DND-41 (cell line): ENCODE data around the gene LRRC32.

ENCODE experiments used
- ATAC-seq: fragments of 200-7000 bp; cut with Tn5 transposase; 3 replicates; pipeline ENCODE4 v1.9.1; 2021; ENCODE audit warnings: low read depth; ENCODE audit not compliant: insufficient read depth
- DNase-seq: peaks from one replicate; pipeline ENCODE4 v3.0.0-alpha.2; 2020
- H2AFZ ChIP-seq: 2 replicates; pipeline ENCODE4 v1.6.0; 2012; ENCODE audit warnings: low read depth, low read length
- H3K27ac ChIP-seq: 2 replicates; pipeline ENCODE4 v1.5.1; 2012; ENCODE audit warnings: low read length, inconsistent platforms
- H3K27me3 ChIP-seq: fragments of 200-600 bp; sonication (generic); 2 replicates; pipeline ENCODE4 v1.6.0; 2012; ENCODE audit warnings: low read length, mild to moderate bottlenecking, inconsistent platforms; ENCODE audit not compliant: insufficient read depth, poor library complexity
- H3K36me3 ChIP-seq: 2 replicates; pipeline ENCODE4 v1.5.1; 2012; ENCODE audit warnings: low read length, inconsistent platforms; ENCODE audit not compliant: insufficient read depth
- H3K4me1 ChIP-seq: 2 replicates; pipeline ENCODE4 v1.5.1; 2012; ENCODE audit warnings: mild to moderate bottlenecking, low read length; ENCODE audit not compliant: insufficient read depth
- H3K4me2 ChIP-seq: 2 replicates; pipeline ENCODE4 v1.6.0; 2012; ENCODE audit warnings: mild to moderate bottlenecking, moderate library complexity, low read length, inconsistent platforms; ENCODE audit not compliant: insufficient read depth
- H3K4me3 ChIP-seq, 2 experiments: fragments of 200-600 bp in 1 of 2; shearing (Covaris generic) in 1 of 2; 2 replicates each; pipeline ENCODE4 v1.5.1; 2012 to 2016; ENCODE audit warnings: inconsistent platforms in 2 of 2, low read length in 2 of 2, mild to moderate bottlenecking in 2 of 2, low read depth in 1 of 2, moderate library complexity in 1 of 2
- H3K79me2 ChIP-seq: 2 replicates; pipeline ENCODE4 v1.6.0; 2012; ENCODE audit warnings: low read length, inconsistent platforms; ENCODE audit not compliant: insufficient read depth
- H3K9ac ChIP-seq: 2 replicates; pipeline ENCODE4 v1.6.0; 2012; ENCODE audit warnings: low read depth, mild to moderate bottlenecking, inconsistent platforms, low read length, moderate library complexity
- H3K9me3 ChIP-seq: 2 replicates; pipeline ENCODE4 v1.5.1; 2012; ENCODE audit warnings: low read length, moderate library complexity, mild to moderate bottlenecking, inconsistent platforms; ENCODE audit not compliant: insufficient read depth, severe bottlenecking
- H4K20me1 ChIP-seq: 2 replicates; pipeline ENCODE4 v1.6.0; 2012; ENCODE audit warnings: low read length; ENCODE audit not compliant: insufficient read depth
- CTCF ChIP-seq: IDR thresholded peaks from 2 replicates; pipeline ENCODE4 v1.5.1; 2012; ENCODE audit warnings: borderline replicate concordance, low read length, moderate library complexity, mild to moderate bottlenecking; ENCODE audit not compliant: poor library complexity, severe bottlenecking; ENCODE audit errors: extremely low read depth
- EZH2 ChIP-seq: IDR thresholded peaks from 3 replicates; pipeline ENCODE4 v1.6.1; 2012; ENCODE audit warnings: borderline replicate concordance, low read depth, mild to moderate bottlenecking, moderate library complexity, low read length, inconsistent platforms; ENCODE audit not compliant: severe bottlenecking

Gene LRRC32

GRCh38 chr11:76635991-76636738, 34.4 kb downstream of the LRRC32 start:
- no peak overlapping the region for H2AFZ ChIP-seq

GRCh38 chr11:76634886-76635285, 35.7 kb downstream of the LRRC32 start:
- no peak for ATAC-seq
- no peaks in the 10 kb centered on the region for H3K36me3 ChIP-seq
- H4K20me1 ChIP-seq, result no peaks in the 10 kb centered on the region
- H2AFZ ChIP-seq, result no peak overlapping the region
- peaks cover 17% of the 10 kb centered on the region for H3K27me3 ChIP-seq
- no peak for DNase-seq
- no peaks in the 10 kb centered on the region for H3K79me2 ChIP-seq
- H3K9me3 ChIP-seq, result no peaks in the 10 kb centered on the region
- H3K9ac ChIP-seq, result no peak overlapping the region
- H3K4me3 ChIP-seq, result no peak overlapping the region
- no peak overlapping the region for H3K27ac ChIP-seq
- TF ChIP-seq EZH2 (no peak), CTCF (no peak)
- no peaks in the 10 kb centered on the region for H3K4me1 ChIP-seq
- H3K4me2 ChIP-seq, result no peak overlapping the region

More at GRCh38 chr11:76635991-76636738, 34.4 kb downstream of the LRRC32 start:
- Histone ChIP-seq H3K4me1 (no peaks in the 10 kb centered on the region), H3K27ac (no peak overlapping the region), H3K36me3 (no peaks in the 10 kb centered on the region), H3K4me3 (no peak overlapping the region), H3K9me3 (no peaks in the 10 kb centered on the region), H4K20me1 (peaks cover 3% of the 10 kb centered on the region; the same call in 1 of the 2 replicates), H3K9ac (no peak overlapping the region), H3K4me2 (no peak overlapping the region), H3K79me2 (no peaks in the 10 kb centered on the region), H3K27me3 (peaks cover 23% of the 10 kb centered on the region)
- no peak for DNase-seq
- ATAC-seq, result no peak
- no peak for TF ChIP-seq EZH2
- no peak for TF ChIP-seq CTCF

GRCh38 chr11:76632492-76632891, 38.1 kb downstream of the LRRC32 start:
- no peaks in the 10 kb centered on the region for H3K9me3 ChIP-seq
- no peak overlapping the region for H3K4me3 ChIP-seq
- no peaks in the 10 kb centered on the region for H3K79me2 ChIP-seq
- no peak overlapping the region for H2AFZ ChIP-seq
- DNase-seq (no peak), ATAC-seq (no peak)
- H3K4me2 ChIP-seq, result no peak overlapping the region
- no peaks in the 10 kb centered on the region for H3K36me3 ChIP-seq
- no peaks in the 10 kb centered on the region for H3K4me1 ChIP-seq
- H3K9ac ChIP-seq, result no peak overlapping the region
- no peak overlapping the region for H3K27ac ChIP-seq
- no peaks in the 10 kb centered on the region for H4K20me1 ChIP-seq
- TF ChIP-seq CTCF (no peak), EZH2 (no peak)
- H3K27me3 ChIP-seq, result peaks cover 17% of the 10 kb centered on the region
